HG02885 (cell line): ENCODE measurements around the gene SEMA3C.
A peak's percentile ranks its signal among the peaks of the same experiment; 100 is the strongest.

Experiments used
- ATAC-seq: cut with Tn5 transposase; IDR thresholded peaks from one replicate; pipeline ENCODE4 v1.9.1; 2021; ENCODE audit warnings: mild to moderate bottlenecking; ENCODE audit not compliant: unreplicated experiment, poor library complexity

The SEMA3C gene

GRCh38 chr7:80859272-80859970, 59.4 kb downstream of the SEMA3C start:
- no peak for ATAC-seq

DNA sequence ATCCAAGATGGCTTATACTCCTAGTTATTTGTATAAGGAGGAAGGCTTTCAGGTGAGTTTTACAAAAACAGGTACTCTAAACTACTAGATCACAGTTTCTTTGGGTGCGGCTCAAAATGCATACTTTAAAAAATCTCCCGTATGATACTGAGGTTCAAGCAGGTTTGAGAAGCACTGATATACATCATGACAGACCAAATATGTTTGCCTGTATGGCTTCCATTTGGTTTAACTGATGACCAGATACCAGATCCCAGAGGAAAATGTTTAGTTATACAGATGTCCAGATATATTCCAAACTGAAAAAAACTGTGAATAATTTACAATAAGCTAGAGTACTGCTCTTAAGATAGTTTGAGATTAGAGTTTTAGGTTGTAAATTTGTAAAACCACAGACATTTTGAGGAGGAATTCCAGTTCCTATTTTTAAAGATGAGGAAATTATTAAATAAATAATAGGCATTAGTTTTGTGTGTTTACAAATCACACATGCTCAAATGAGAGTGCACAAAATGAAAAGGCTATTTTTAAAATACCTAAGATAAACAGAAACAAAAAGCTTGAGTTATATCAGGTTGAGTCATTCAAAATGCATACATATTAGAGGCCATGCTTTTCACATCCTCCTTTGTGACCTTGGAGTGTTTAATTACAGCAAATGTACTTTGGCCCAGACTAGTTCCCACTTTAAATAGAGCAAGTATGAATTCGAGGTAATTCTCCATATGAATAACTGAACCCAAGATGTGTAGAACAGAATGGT, 60.5 kb downstream of the SEMA3C start:
- ATAC-seq: peak; percentile 38

- no peak for ATAC-seq
Measured at GRCh38 chr7:80856769-80857168, 62.1 kb downstream of the SEMA3C start.

- ATAC-seq: no peak
Measured at GRCh38 chr7:80851896-80852476, 66.9 kb downstream of the SEMA3C start.

- no peak for ATAC-seq
Measured at GRCh38 chr7:80848841-80849240, 70.0 kb downstream of the SEMA3C start.

- no peak for ATAC-seq
Measured at GRCh38 chr7:80847895-80848294, 71.0 kb downstream of the SEMA3C start.

DNA sequence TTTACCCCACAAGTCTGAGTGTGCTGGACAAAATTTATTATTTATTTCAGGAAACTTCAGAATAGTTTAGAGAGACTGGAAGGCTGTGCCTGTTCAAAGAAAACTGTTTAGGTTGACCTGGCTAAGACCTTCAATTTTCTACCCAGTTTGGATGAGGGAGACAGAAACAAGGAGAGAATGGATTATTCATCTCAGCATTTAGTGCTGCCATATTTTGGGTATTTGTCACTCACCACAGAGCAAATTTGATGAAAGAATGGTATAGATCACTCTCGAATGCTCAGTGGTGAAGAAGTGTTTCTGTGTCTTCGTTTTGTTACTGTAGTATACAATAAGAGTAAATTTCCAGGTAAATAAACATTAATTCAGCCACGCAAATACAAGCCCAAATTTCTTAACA, 71.8 kb downstream of the SEMA3C start:
- ATAC-seq: no peak

DNA sequence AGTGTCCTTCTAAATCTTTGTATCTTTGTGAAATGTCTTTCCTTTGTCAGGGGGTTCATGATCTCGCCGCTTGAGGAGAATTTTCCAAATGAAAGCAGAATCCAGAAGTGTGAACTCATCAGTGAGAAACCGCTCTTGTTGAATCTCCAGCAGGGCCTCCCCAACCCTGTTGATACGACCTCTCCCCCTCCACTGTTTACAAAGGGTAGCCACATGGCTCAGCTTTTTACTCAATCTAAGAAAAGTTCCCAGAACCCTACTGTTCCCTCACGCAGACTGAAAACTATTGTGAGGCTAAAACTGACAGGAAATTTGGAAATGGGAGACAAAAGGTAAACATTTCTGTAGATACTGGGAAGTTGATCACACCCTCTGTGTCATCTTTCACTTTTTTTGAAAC, 73.9 kb downstream of the SEMA3C start:
- ATAC-seq: no peak

GRCh38 chr7:80843018-80843677, 75.7 kb downstream of the SEMA3C start:
- no peak for ATAC-seq

- no peak for ATAC-seq
Measured at GRCh38 chr7:80842022-80842790, 76.6 kb downstream of the SEMA3C start.

DNA sequence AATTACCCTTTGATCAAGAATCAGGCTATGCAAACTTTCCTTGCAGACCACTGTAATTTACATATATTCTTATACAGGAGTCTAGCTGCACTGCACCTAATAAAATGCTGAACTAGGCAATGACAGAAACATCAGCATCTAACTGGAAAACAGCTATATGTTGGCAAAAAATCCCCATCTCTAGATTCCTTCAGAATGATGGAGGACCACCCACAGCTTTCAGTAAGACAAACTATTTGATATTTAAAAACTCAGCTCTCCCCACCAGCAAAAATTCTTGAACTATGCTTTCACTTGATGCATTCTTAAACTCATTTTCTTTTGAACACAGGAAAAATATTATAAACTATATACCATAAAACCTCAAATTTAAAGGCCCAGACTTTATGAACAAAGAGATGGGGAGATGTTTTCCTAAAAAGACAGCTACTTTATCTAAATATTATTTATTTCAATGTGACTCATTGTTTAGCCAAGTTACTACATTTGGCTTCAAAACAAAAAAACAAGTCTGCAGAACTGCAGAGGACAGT, 77.4 kb downstream of the SEMA3C start:
- ATAC-seq: no peak

DNA sequence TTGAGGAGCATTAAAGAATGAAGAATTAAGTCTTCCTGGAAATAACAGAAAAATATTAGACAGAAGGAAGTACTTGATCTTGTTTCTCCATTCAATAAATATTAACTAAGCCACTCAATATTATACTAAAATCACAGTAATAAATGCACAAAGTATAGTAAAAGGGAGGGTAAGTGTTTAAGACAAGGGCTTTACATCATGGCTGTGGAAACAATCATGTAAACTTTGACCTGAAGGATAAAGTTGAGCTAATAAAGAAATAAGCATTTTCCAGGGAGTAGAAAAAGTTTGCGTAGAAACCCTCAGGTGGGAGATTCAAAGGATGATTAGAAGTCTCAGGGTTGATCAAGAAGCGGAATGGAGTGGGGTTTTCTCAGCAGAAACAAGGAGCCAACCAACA, 78.2 kb downstream of the SEMA3C start:
- no peak for ATAC-seq

DNA sequence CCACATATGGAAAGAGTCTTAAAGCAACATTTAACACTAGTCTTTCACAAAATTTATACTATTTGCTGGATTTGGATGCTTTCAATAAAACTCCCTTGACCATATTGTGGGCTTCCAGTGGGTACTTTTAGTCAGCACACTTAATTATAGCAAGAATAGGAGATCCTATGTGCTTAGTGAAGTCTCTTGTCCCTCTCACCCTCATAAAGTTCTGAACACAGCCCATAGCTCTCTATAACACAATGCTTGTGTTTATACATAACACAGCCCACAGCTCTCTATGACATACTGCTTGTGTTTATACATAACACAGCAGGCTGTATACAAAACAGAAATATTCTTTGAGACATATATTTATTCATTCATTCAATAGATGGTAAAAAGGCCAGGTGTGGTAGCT, 79.0 kb downstream of the SEMA3C start:
- no peak for ATAC-seq

GRCh38 chr7:80838643-80839042, 80.2 kb downstream of the SEMA3C start:
- no peak for ATAC-seq

DNA sequence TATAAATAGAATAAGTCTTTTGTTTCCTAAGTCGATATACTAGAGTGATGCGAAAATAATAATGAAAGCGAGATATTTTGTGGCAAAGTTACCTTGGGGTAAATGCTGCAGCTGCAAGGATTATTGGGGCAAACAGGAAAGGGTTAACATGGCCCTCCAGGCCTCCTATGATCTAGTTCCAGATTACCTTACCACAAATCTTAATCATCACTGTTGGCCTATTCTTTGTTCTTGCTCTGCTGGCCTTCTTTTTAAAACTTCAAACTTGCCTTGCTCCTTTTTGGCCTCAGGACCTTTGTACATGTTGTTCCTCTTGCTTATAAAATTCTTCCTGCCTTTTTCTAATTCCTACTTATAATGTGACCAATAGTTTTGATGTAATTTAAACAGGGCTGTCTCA, 81.5 kb downstream of the SEMA3C start:
- no peak for ATAC-seq

DNA sequence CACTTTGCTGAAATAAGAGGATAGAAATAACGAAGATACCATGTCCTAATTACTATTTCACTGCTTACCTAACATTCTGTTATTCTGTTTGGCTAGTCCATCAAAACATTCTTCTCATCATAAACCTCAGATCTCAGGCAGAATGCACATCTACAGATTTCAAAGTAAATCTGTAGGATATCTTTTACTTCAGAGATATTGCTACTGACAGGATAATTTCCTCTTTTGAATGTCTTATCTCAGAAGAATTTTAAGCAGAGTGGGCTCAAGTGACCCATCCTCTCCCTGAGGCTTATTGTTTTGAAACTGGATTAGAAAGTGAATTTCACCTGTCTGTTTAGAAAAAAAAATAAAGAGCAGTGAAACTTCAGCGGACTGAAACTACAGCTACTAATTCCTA, 83.6 kb downstream of the SEMA3C start:
- ATAC-seq: no peak

- no peak for ATAC-seq
Measured at GRCh38 chr7:80833289-80834268, 85.3 kb downstream of the SEMA3C start.

DNA sequence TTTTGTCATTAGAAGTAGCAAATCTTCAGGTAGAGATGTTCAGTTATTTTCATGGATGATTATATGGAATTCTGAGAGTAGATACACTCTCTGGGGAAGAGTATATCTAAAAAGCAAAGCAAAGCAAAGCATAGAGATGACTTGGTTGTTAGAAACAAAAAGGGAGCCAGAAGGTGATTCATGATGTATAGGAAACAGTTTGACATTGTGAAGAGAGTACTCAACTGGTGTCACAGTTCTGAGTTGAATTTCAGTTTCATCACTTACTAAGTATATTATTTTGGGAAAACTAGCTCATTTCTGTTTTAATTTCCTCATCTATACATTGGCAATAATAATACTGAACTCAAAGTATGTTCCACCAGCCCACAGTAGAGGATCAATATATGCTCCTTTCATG, 86.8 kb downstream of the SEMA3C start:
- ATAC-seq: no peak
